ENCODE measurements around the gene KHNYN.

The KHNYN gene

GRCh38 chr14:24431569-24432258 lies 2.0 kb downstream of the KHNYN start (continued):
- TF ChIP-seq PRDM2 (tag by site-specific recombination; IDR thresholded peaks at IDR 0.05; ENCODE audit: borderline replicate concordance), result no peak
- TF ChIP-seq ZBTB7A (tag by site-specific recombination; IDR thresholded peaks at IDR 0.05; ENCODE audit: low read depth), result 0 out of 2 replicates have a peak, but pooled peaks have one; percentile 32
- no peak for TF ChIP-seq ZNF488 (tag by site-specific recombination; IDR thresholded peaks at IDR 0.05)
- peak; percentile 92 for TF ChIP-seq KLF17 (tag by site-specific recombination; IDR thresholded peaks at IDR 0.05)
- TF ChIP-seq ZNF391 (tag by site-specific recombination; IDR thresholded peaks at IDR 0.05; ENCODE audit: borderline replicate concordance, low read depth), result no peak
- no peak for TF ChIP-seq HOXD13 (CRISPR knock-in tag; IDR thresholded peaks at IDR 0.05; ENCODE audit: borderline replicate concordance)
- no peak for TF ChIP-seq ZNF776 (tag by site-specific recombination; IDR thresholded peaks at IDR 0.05; ENCODE audit: borderline replicate concordance)
- TF ChIP-seq MZF1 (tag by site-specific recombination; IDR thresholded peaks at IDR 0.05; ENCODE audit: borderline replicate concordance), result no peak
- TF ChIP-seq HOXA7 (CRISPR knock-in tag; IDR thresholded peaks at IDR 0.05; ENCODE audit: borderline replicate concordance), result no peak
- no peak for TF ChIP-seq ZNF677 (tag by site-specific recombination; IDR thresholded peaks at IDR 0.05)
- TF ChIP-seq ZNF560 (tag by site-specific recombination; IDR thresholded peaks at IDR 0.05; ENCODE audit: borderline replicate concordance), result no peak
- no peak for TF ChIP-seq ZNF146 (tag by site-specific recombination; IDR thresholded peaks at IDR 0.05)
- no peak for TF ChIP-seq ZBTB6 (tag by site-specific recombination; IDR thresholded peaks at IDR 0.05)
- TF ChIP-seq ZNF155 (tag by site-specific recombination; IDR thresholded peaks at IDR 0.05), result no peak
- no peak for TF ChIP-seq ZNF138 (tag by site-specific recombination; IDR thresholded peaks at IDR 0.05; ENCODE audit: borderline replicate concordance)
- no peak for TF ChIP-seq ZNF664 (tag by site-specific recombination; IDR thresholded peaks at IDR 0.05)
- no peak for TF ChIP-seq ZFP3 (tag by site-specific recombination; IDR thresholded peaks at IDR 0.05; ENCODE audit: low read depth)
- no peak for TF ChIP-seq BCL6B (tag by site-specific recombination; IDR thresholded peaks at IDR 0.05)
- TF ChIP-seq AEBP2 (tag by site-specific recombination; IDR thresholded peaks at IDR 0.05; ENCODE audit: borderline replicate concordance), result no peak
- TF ChIP-seq ZNF792 (tag by site-specific recombination; IDR thresholded peaks at IDR 0.05), result no peak
- TF ChIP-seq TRIM28 (IDR thresholded peaks at IDR 0.05; ENCODE audit: borderline replicate concordance, low read length), result peak; percentile 60; the same call in 1 of the 2 replicates
- no peak for TF ChIP-seq ZNF37A (tag by site-specific recombination; IDR thresholded peaks at IDR 0.05)
- no peak for TF ChIP-seq ZNF223 (tag by site-specific recombination; IDR thresholded peaks at IDR 0.05)
- TF ChIP-seq REPIN1 (tag by site-specific recombination; IDR thresholded peaks at IDR 0.05; ENCODE audit: low read depth), result no peak
- TF ChIP-seq ZBTB21 (tag by site-specific recombination; IDR thresholded peaks at IDR 0.05), result no peak
- peak; percentile 77 for TF ChIP-seq GLIS1 (tag by site-specific recombination; IDR thresholded peaks at IDR 0.05)
- TF ChIP-seq ZNF133 (tag by site-specific recombination; IDR thresholded peaks at IDR 0.05), result no peak

All from HEK293 (cell line).